ENCODE results near the gene STXBP3. TPM values are rescaled to one million over a fixed set of nuclear protein-coding genes. Genes with fewer than 3 reads are reported as not detected.

Gene STXBP3
- total and polyA plus RNA-seq, 2 experiments from 2014 or later: 25.0 to 77.5 TPM

DNA sequence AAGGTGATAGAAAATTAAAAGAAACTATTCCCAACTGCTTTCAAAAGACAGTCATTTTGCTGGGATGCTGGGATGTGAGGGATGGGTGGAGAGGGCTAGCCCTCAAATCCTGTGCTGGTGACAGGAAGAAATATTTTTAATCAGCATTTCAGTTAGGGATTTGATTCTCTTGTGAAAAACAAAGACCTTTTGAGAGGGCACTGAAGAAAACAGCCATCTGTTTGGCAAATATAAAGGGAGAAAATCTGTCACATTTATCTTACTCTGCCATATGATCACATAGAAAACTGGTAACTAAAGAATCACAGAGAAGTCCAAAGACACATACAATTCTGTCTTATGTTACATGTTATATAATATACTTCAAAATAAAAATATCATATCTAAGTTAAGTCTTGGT, 12.3 kb downstream of the STXBP3 start:
- Histone ChIP-seq H3K36me3 (replicated peaks; ENCODE audit: insufficient read depth, low read depth) (no peaks in the 10 kb centered on the region), H3K9me2 (replicated peaks; ENCODE audit: insufficient read depth) (no peaks in the 10 kb centered on the region), H2AFZ (no peak overlapping the region), H3K27ac (no peak overlapping the region), H3K27me3 (no peaks in the 10 kb centered on the region), H4K20me1 (ENCODE audit: insufficient read depth, poor library complexity, severe bottlenecking) (no peaks in the 10 kb centered on the region), H3K4me2 (no peak overlapping the region), H3K79me2 (no peaks in the 10 kb centered on the region), H3K4me3 (no peak overlapping the region), H3K4me1 (ENCODE audit: insufficient read depth) (no peaks in the 10 kb centered on the region), H3K9me3 (ENCODE audit: low read depth) (no peaks in the 10 kb centered on the region)
- TF ChIP-seq EZH2phosphoT487 (IDR thresholded peaks at IDR 0.05; ENCODE audit: low read depth, severe bottlenecking, unreplicated experiment) (no peak), EZH2 (IDR thresholded peaks at IDR 0.05; ENCODE audit: borderline replicate concordance) (no peak)
- TF ChIP-seq, protein P1, sequence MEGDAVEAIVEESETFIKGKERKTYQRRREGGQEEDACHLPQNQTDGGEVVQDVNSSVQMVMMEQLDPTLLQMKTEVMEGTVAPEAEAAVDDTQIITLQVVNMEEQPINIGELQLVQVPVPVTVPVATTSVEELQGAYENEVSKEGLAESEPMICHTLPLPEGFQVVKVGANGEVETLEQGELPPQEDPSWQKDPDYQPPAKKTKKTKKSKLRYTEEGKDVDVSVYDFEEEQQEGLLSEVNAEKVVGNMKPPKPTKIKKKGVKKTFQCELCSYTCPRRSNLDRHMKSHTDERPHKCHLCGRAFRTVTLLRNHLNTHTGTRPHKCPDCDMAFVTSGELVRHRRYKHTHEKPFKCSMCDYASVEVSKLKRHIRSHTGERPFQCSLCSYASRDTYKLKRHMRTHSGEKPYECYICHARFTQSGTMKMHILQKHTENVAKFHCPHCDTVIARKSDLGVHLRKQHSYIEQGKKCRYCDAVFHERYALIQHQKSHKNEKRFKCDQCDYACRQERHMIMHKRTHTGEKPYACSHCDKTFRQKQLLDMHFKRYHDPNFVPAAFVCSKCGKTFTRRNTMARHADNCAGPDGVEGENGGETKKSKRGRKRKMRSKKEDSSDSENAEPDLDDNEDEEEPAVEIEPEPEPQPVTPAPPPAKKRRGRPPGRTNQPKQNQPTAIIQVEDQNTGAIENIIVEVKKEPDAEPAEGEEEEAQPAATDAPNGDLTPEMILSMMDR (IDR thresholded peaks at IDR 0.05; ENCODE audit: poor library complexity): no peak
- DNase-seq (ENCODE audit: low spot score): no peak

DNA sequence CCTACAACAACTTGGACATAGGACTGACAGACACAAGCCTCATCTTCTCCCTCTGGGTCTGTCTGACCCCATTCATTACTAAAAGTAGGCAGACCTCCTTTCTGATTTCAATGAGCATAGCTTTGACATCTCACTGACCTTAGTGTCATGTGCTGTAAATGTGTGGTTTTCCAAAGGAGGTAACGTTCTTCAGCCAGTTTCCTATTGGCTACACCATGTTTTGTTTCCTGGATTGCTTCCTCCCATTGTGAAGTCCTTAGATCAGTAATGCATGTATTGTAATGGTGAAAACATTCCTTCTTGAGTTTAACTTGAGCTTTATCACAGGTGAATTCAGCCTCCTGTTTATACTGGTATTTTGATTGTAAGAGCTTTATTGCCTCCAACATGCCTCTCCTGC, 20.6 kb downstream of the STXBP3 start:
- H3K79me2 ChIP-seq: peaks cover 3% of the 10 kb centered on the region
- no peaks in the 10 kb centered on the region for H3K9me2 ChIP-seq (replicated peaks; ENCODE audit: insufficient read depth)
- no peak for TF ChIP-seq EZH2phosphoT487 (IDR thresholded peaks at IDR 0.05; ENCODE audit: low read depth, severe bottlenecking, unreplicated experiment)
- no peak for TF ChIP-seq EZH2 (IDR thresholded peaks at IDR 0.05; ENCODE audit: borderline replicate concordance)
- TF ChIP-seq, protein P1 (IDR thresholded peaks at IDR 0.05; ENCODE audit: poor library complexity): no peak
- DNase-seq (ENCODE audit: low spot score): no peak
- H3K4me2 ChIP-seq: no peak overlapping the region
- H3K27ac ChIP-seq: no peak overlapping the region
- peaks cover 3% of the 10 kb centered on the region for H3K36me3 ChIP-seq (replicated peaks; ENCODE audit: insufficient read depth, low read depth)
- H3K4me3 ChIP-seq: no peak overlapping the region
- no peaks in the 10 kb centered on the region for H3K9me3 ChIP-seq (ENCODE audit: low read depth)
- no peaks in the 10 kb centered on the region for H3K4me1 ChIP-seq (ENCODE audit: insufficient read depth)
- no peaks in the 10 kb centered on the region for H4K20me1 ChIP-seq (ENCODE audit: insufficient read depth, poor library complexity, severe bottlenecking)
- no peak overlapping the region for H2AFZ ChIP-seq
- no peaks in the 10 kb centered on the region for H3K27me3 ChIP-seq
- WGBS (ENCODE audit: low lambda C conversion rate, missing lambda C conversion rate): 80% methylated on average over 1 of the region's 1 CpG

DNA sequence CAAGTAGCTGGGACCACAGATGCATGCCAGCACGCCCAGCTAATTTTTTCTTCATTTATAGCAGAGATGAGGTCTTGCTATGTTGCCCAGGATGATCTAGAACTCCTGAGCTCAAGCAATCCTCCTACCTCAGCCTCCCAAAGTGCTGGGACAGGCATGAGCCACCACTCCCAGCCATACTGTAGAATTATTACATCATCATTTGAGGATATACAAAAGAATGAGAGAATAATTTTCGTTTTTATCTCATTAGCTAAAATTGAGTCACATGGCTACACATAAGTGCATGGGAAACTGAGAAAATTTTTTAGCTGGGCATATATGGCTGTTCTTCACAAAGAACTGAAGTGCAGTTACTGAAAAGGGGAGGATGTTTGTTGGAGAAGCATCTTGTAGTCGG, 21.2 kb downstream of the STXBP3 start:
- no peaks in the 10 kb centered on the region for H3K27me3 ChIP-seq
- H3K4me1 ChIP-seq (ENCODE audit: insufficient read depth): no peaks in the 10 kb centered on the region
- H2AFZ ChIP-seq: no peak overlapping the region
- no peak for DNase-seq (ENCODE audit: low spot score)
- peaks cover 3% of the 10 kb centered on the region for H3K36me3 ChIP-seq (replicated peaks; ENCODE audit: insufficient read depth, low read depth)
- no peaks in the 10 kb centered on the region for H3K9me2 ChIP-seq (replicated peaks; ENCODE audit: insufficient read depth)
- TF ChIP-seq EZH2phosphoT487 (IDR thresholded peaks at IDR 0.05; ENCODE audit: low read depth, severe bottlenecking, unreplicated experiment) (no peak), EZH2 (IDR thresholded peaks at IDR 0.05; ENCODE audit: borderline replicate concordance) (no peak)
- TF ChIP-seq, protein P1 (IDR thresholded peaks at IDR 0.05; ENCODE audit: poor library complexity): no peak
- no peak overlapping the region for H3K27ac ChIP-seq
- 87% methylated on average over 3 of the region's 3 CpGs for WGBS (ENCODE audit: low lambda C conversion rate, missing lambda C conversion rate)
- no peak overlapping the region for H3K4me3 ChIP-seq
- H3K4me2 ChIP-seq: no peak overlapping the region
- H3K79me2 ChIP-seq: peaks cover 3% of the 10 kb centered on the region
- no peaks in the 10 kb centered on the region for H4K20me1 ChIP-seq (ENCODE audit: insufficient read depth, poor library complexity, severe bottlenecking)
- H3K9me3 ChIP-seq (ENCODE audit: low read depth): no peaks in the 10 kb centered on the region

DNA sequence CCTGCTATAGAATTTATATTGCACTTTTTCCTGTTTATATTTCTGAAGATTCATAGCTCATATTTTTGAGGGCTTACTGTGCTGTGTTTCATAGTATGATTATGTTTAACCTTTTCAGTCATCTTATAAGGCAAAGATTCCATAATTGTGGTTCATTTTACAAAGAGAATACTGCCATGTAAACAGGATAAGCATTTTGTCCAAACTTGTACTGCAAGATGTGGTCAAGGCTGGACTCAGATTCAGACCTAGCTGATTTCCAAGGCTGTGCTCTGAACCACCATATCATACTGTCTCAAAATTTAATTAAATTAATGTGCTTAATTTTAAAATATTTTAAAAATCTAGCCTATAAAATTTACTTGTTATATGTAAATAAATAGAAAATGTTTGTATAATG, 31.4 kb downstream of the STXBP3 start:
- Histone ChIP-seq H3K4me1 (ENCODE audit: insufficient read depth) (no peaks in the 10 kb centered on the region), H3K79me2 (no peaks in the 10 kb centered on the region), H3K9me3 (ENCODE audit: low read depth) (no peaks in the 10 kb centered on the region), H2AFZ (no peak overlapping the region), H3K4me3 (no peak overlapping the region), H3K9me2 (replicated peaks; ENCODE audit: insufficient read depth) (no peaks in the 10 kb centered on the region), H4K20me1 (ENCODE audit: insufficient read depth, poor library complexity, severe bottlenecking) (no peaks in the 10 kb centered on the region), H3K27ac (no peak overlapping the region), H3K27me3 (no peaks in the 10 kb centered on the region), H3K4me2 (no peak overlapping the region), H3K36me3 (replicated peaks; ENCODE audit: insufficient read depth, low read depth) (no peaks in the 10 kb centered on the region)
- TF ChIP-seq EZH2phosphoT487 (IDR thresholded peaks at IDR 0.05; ENCODE audit: low read depth, severe bottlenecking, unreplicated experiment) (no peak), EZH2 (IDR thresholded peaks at IDR 0.05; ENCODE audit: borderline replicate concordance) (no peak)
- TF ChIP-seq, protein P1 (IDR thresholded peaks at IDR 0.05; ENCODE audit: poor library complexity): no peak
- DNase-seq (ENCODE audit: low spot score): no peak

Data from hepatocyte (in vitro differentiated cells).